Measurements from ENCODE around the gene VSTM4. TPM values are rescaled to one million over a fixed set of nuclear protein-coding genes. Genes with fewer than 3 reads are reported as not detected.

The VSTM4 gene
- total RNA-seq, 4 donors from 2014 or later = 13.4 to 38.2 (median 25.9) TPM

- TF ChIP-seq CTCF (IDR thresholded peaks at IDR 0.05; ENCODE audit: low read depth) = no peak
These were observed 145.3 kb downstream of the VSTM4 start for GRCh38 chr10:48970046-48970445.

- no peak for TF ChIP-seq CTCF (IDR thresholded peaks at IDR 0.05; ENCODE audit: low read depth)
These were observed 147.3 kb downstream of the VSTM4 start for GRCh38 chr10:48968036-48968435.

- TF ChIP-seq CTCF (IDR thresholded peaks at IDR 0.05; ENCODE audit: low read depth) = no peak
These were observed 149.9 kb downstream of the VSTM4 start for GRCh38 chr10:48965460-48965859.

Small RNA genes lying within 50 kb of the gene (small RNA-seq; reads per million reads assigned to genes)
- not detected for gene MIR4294

Other genes starting within 250 kb of the VSTM4 start
- gene LRRC18, start 175.7 kb downstream of the VSTM4 start, total RNA-seq = not detected
- gene FAM170B, start 18.5 kb upstream of the VSTM4 start, total RNA-seq = not detected
- 10 to 100 TPM; 16.1 to 48.0 (median 28.3) TPM for gene TMEM273, start 72.9 kb upstream of the VSTM4 start, total RNA-seq
- gene C10orf71, start 183.6 kb upstream of the VSTM4 start, total RNA-seq = not detected

Measured in subcutaneous adipose tissue (tissue), 4 donors.